HG03342 (cell line): ENCODE data around the gene POLR3F.
"Not testable (repeated sequence)": the region's sequence is repeated elsewhere in the genome, so short reads cannot be mapped to it uniquely, and the experiment has no call there.

Source experiments
- ATAC-seq: cut with Tn5 transposase; IDR thresholded peaks from one replicate; pipeline ENCODE4 v1.9.1; 2021; ENCODE audit warnings: mild to moderate bottlenecking, moderate library complexity; ENCODE audit not compliant: unreplicated experiment

Gene POLR3F, protein sequence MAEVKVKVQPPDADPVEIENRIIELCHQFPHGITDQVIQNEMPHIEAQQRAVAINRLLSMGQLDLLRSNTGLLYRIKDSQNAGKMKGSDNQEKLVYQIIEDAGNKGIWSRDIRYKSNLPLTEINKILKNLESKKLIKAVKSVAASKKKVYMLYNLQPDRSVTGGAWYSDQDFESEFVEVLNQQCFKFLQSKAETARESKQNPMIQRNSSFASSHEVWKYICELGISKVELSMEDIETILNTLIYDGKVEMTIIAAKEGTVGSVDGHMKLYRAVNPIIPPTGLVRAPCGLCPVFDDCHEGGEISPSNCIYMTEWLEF

DNA sequence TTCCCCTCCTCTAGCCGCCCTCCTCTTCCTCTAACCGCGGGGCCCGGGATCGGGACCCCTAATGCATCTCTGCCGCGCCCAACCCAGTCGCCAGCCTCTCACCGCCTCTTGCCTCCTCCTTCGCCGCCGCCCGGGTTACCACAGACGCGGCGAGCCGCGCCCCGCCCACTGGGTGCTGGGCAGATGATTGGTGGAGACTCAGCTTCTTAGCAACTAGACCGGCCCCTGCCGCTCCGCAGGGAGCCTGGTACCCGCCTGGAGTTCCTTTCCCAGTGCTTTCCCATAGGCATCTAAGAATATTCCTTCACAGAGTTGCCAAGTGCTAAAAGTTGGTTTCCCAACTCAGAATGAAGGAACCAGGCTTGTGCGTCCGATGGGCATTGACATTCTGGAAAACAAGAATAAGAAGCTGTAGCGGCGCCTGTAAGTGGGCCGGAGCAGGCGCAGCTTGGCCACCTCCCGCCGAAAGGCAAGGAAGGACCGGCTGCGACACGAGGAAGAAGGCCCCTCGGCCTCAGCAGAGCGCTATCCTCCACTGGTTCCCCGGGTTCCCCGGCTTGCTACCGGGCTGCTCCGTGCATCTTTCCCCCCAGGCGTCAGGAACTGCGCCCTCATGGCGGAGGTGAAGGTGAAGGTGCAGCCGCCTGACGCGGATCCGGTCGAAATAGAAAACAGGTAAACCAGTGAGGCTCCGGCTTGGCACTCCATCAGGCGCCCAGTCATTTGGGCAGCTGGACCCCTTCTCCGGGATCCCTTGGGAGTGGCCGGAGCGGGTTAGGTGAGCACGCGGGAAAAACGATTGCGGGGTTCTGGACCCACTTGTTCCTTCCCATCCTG is at the start of gene POLR3F, which contains the start of gene DZANK1:
POLR3F (plus strand) TSS at position 497 of the 837 bp plus-strand sequence; CDS start at position 614, 117 bp downstream.
DZANK1 (minus strand) TSS at position 137 of the 837 bp plus-strand sequence. CDS start 1,672 bp downstream, outside the sequence.
- ATAC-seq, result peak; percentile 96

DNA sequence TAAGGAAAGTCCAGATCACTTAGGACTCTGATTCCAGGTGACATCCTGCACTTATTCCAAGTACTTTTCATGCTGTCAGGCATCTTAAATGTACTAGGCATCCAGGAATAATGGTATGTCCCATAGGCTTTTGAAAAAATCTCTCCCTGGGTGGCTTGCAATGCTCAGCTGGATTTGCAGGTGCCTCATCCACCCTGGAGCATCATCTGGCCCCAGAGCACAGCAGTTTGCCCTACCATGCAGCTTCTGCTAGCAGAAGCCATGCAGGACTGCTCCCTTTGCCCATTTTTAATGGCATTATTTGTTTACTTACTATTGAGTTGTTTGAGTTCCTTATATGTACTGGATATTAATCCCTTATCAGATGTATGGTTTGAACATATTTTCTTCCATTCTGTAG is 45.6 kb upstream of the POLR3F start:
- no peak for ATAC-seq

DNA sequence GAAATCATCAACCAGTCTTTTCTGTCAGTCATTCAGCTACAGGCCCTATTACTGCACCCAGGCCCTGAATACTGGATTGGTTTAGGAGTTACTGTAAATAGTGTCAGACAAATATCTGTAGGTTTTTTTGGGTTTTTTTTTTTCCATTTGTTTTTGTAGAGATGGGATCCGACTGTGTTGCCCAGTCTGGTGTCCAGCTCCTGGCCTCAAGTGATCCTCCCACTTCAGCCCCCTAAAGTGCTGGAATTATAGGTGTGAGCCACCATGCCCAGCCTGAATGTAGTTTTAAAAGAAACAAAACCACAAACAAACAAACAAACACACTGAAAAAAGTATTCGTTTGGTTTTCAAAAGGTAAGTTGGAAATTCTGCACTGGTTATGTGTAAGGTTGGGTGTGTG is 40.0 kb upstream of the POLR3F start:
- ATAC-seq, result no peak

DNA sequence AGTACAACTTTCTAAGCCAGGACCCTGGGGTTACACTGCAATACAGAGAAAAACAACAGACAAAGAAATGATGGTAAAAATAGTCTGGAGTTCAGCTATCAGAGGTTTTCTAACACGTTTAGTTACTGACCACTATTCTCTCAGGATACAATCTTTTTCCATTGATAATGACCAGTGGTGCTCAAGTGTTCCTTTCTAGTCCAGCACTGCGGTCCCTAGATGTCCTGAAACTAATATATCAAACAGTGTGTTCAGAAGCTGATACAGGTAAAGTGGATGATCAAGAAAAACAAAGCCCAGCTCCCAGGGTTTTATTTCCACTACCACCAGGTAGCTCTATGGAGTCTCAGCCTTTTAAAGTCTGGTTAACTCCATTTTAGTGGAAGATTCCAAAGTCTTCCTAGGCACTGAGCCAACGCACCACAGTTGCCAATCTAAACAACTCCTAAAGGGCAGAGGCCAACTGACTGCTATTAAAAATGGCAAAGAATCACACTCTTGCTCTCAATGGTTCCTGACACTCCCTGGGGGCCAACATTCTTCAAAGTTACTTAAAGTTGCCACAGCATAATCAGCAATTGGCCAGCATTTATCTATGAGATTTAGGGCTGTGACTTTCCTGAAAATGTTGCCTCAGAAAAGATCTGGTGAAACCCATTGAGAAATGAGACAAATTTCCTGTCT is 38.6 kb upstream of the POLR3F start:
- no peak for ATAC-seq

DNA sequence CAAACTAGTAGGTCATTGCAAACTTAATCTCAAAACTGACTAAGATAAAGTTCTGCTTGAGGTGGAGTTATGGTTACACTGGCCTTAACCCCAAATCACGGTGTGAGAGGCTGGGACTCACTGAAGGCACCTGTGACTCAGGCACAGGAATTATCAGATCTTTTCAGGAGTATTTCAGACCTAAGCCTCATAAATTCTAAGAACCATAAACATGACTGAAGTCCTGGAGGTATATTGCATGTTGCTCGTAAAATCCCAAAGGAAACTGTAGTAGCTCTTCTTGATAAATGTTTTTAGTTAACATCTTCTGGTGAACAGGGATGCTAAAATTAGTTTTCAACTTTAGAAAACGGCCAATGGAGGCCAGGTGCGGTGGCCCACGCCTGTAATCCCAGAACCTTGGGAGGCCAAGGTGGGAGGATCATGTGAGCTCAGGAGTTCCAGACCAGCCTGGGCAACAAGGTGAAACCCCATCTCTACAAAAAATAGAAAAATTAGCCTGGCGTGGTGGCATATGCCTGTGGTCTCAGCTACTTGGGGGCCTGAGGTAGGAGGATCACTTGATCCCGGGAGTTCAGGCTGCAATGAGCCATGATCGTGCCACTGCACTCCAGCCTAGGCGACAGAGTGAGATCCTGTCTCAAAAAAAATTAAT is 36.9 kb upstream of the POLR3F start:
- ATAC-seq, result no peak

DNA sequence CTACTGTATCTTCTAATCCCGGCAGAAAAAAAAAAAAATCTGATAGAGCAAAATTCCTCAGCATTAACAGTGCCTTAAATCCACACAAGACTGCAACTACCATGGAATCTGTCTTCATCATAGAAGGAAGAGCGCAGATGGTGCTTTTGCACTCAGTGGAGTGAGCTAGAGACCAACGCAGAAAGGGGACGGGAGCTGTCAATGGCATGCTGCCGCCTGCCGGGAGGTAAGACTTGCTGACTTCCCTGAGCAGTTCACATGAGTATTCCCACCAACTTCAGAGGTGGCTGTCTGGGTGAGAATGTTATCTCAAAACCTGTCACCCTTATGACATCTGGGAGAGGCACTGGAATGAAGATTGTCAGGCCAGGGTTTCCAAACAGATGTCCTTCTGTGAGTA is 36.0 kb upstream of the POLR3F start:
- ATAC-seq, result no peak

DNA sequence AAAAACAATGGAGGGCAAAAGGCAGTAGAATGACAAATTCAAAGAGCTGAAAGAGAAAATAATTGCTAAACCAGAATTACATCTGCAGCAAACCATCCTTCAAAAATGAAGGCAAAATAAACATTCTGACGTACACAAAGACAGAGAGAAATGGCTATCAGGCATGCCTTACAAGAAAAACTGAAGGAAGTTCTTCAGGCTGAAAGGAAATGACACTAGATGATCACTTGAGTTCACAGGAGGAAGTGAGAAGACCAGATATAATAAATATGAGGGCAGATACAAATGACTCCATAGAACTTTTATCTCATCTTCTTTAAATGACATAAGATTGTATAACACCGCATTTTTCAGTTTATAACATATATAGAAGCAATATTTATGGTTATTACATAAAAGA is 30.3 kb upstream of the POLR3F start:
- no peak for ATAC-seq

DNA sequence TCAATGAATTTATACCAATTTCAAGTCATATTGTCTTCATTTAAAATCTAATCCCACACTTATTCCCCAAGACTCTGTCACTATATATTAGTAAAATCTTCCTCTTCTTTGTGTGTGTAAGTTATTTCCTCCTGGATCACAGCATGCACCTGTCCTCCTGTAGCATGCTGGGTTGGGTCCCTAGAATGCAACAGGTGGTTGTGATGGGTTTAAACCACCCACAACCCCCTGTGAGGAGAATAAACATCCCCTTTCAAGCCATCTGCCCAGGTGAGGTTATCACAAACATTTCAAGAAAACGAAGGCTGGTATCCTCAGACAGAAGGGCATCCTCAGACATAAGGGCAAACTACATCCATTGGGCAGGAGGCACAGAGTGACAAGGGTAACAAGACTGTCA is 26.8 kb upstream of the POLR3F start:
- no peak for ATAC-seq

DNA sequence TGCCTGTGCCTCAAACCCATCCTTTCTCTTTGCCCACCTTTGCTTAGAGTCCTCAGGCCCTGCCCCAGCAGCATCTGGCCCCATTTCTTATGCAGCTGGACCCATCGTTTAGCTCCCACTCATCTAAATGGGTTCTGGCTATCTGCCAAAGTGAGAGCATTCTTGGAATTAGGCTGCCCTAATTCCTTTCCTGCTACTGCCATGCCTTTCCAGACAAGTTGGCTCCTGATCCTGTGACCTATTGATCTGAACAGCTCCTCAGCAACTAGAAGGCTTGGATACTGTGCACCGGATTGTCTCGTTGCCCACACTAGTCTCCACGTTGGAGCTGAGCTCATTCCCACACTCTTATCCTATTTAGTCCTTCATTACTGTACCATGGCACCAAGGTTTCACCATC is 23.3 kb upstream of the POLR3F start:
- ATAC-seq, result no peak

DNA sequence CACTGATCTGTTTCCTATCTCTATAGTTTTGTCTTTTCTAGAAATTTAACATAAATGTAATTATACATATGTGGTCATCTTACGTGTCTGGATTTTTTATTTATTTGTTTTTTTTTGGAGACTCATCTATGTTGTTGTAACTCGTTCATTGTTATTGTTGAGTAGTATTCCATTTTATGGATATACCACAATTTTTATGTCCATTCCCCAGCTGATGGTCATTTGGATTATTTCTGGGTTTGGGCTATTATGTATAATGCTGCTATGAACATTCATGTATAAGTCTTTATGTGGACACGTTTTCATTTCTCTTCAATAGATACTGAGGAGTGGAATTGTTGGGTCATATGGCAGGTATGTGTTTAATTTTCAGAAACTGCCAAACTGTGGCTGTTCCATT is 10.6 kb upstream of the POLR3F start:
- no peak for ATAC-seq

DNA sequence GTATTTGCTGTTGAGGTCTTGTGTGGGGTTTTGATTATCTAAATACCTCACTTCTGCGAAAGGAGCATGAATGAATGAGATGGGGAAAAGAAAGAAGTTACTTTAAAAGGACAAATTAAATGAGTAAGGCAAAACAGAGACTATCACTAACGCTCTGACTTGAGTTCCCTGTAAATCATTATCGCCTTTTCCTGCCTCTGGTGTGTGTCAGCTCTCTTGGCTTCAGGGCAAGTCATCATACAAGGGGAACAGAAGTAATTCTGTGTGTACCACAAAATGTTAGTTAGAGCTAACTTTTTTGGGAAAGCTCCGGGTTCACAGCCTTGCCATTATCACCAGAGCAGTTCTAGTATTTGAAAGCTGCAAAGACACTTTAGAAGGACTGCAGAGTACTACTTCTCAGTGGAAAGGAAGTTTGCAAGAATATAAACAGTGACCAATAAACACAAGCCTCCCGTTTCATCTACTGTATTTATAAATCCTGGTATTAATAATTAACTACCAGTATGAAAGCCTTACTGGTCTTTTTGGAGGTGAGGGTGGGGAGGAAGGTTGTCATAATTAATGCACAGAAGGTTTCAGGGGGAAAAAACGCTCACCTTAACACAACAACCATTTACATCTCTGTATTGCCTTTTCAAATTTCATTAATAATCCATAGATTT is 1.5 kb upstream of the POLR3F start:
- no peak for ATAC-seq

DNA sequence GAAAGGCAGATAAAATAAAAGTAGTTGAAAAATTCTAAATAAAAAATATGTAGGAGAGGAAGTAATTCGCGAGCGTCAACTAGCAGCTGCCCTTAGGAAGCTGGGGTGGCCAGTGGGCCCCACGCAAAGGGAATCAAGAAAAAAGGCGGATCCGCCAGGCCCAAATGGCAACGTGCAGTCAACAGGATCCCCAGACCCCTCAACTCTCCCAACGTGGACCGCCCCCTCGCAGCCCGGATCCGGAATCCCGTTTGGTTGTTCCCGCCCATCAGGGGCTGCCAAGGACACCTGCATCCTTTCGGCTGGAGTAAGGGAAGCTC is 656 bp upstream of the POLR3F start:
- peak; percentile 23 for ATAC-seq

DNA sequence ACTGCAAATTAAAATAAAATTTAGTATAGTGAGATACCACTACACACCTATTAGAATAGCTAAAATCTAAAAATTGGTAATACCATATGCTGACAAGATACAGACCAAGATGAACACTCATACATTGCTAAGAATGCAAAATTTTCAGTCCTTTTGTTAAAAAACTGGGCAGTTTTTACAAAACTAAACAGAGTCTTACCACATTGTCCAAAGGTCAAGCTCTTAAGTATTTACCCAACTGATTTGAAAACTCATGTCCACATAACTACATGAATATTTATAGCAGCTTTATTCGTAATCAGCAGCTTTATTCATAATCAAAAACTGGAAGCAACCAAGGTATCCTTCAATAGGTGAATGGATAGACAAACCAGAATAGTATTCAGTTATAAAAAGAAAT is 10.0 kb downstream of the POLR3F start:
- ATAC-seq, result no peak

DNA sequence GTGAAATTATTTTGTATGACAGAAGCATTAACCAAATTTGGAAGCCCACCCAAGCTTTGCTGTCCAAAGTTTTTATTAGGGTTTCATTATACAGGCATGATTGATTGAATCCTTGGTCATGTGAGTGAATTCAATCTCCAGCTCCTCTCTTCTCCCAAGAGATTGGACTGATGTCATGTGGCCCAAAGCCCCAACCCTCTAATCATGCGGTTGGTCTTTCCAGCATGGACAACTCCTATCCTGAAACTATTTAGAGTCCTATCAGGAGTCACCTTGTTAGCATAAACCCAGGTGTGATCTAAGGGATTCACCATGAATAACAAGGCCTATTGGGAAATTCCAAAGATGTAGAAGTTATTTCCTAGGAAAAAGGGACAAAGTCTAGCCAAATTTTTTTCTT is 10.6 kb downstream of the POLR3F start:
- no peak for ATAC-seq

DNA sequence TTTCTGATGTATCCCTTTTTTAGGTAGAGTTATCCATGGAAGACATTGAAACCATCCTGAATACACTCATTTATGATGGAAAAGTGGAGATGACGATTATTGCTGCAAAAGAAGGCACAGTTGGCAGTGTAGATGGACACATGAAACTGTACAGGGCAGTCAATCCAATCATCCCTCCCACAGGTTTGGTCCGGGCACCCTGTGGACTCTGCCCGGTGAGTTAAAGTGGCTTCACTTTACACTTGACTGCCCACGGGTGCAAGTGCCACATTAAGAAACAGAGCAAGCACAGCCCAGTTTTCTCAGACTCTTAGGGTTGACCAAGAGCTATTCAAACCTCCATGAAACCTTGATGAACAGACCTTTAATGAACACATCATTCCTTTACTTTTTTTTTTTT is 14.4 kb downstream of the POLR3F start:
- no peak for ATAC-seq

DNA sequence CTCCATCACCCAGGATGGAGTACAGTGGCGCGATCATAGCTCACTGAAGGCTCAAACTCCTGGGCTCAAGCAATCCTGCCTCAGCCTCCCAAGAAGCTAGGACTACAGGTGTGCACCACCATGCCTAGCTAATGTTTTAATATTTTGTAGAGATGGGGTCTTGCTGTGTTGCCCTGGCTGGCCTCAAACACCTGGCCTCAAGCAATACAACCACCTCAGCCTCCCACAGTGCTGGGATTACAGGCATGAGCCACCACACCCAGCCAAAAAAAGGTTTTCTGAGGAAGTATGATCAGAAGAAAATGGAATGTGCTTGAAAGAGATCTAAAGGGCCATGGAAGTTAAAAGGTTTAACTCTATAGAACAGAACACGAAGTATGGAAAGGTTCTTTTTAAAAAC is 21.1 kb downstream of the POLR3F start:
- ATAC-seq, result no peak

DNA sequence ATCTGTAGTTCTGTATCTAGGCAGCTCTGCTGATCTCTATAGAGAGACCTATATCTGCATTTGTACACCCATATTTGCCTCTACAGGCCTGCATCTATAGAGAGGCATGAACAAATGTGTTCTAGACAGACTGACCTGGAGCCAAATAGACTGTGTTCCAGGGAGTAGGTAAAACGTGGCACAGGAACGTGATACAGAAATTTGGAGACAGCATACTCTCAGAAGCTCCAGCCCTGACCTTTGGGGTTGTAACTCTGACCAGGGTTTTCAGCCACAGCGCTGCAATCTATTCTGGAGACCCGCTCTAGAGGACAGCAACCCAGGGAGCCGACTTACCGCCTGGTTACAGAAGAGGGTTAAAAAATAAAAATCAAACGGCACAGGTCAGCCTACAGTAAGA is 28.9 kb downstream of the POLR3F start:
- ATAC-seq, result no peak

DNA sequence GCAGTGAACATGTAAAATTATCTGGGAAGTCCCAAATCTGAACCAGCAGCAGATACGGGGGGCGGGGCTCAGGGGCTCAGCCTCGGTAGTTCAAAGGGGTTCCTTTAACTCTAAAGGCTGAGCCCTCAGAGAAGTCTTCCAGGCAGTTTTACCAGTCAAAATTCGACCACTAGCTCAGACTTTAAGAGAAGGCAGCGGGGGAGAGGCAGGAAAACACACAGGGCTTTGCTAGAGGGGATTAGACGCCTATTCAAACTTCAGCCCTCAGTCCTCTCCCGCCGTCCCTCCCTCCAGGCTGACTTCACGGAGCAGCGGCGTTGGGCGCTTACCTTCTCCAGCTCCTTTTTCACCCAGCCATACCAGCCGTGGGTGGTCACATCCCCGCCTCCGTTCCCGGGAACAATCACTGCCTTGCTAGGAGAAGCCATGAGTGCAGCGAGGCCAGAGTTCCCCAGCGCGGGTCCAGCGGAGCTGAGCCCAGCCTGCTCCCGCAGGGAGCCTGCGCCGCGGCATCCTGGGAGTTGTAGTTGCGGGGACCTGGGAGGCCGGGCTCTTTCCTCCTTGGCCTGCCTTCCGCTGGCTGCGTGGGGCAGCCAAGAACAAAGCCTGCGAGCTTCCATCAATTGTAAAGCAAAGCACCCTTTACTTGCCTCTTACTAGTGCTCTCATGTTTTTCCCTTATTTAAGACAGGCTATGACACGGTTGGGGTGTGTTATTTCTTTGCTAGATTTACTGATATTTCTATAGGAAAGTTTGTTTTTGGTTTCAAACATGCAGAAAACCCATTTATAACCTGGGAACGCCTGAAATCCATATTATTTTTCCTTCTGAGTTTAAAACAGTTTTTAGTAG is 29.8 kb downstream of the POLR3F start, which contains the start of gene RBBP9:
RBBP9 (minus strand) TSS at position 486 of the 853 bp plus-strand sequence; CDS start at position 428, 58 bp downstream.
- ATAC-seq, result peak; percentile 99

DNA sequence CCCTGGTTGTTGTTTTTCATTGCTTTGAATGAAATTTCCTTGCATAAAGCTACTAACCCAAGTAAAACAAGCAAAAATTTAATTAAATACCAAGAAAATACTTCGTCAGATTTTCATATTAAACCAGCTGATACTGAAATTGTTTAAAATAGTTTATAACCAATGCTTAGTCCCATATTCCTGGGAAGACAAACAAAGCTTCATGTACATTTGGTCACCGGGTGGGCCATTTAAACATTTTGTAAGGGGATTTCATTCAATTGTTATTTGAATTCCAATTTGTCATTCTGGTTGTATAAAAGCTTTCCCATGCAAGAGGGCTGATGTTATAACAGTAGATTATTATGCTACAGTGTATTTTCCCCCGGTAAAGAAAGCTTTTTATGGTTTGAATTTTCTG is 30.4 kb downstream of the POLR3F start:
- no peak for ATAC-seq

DNA sequence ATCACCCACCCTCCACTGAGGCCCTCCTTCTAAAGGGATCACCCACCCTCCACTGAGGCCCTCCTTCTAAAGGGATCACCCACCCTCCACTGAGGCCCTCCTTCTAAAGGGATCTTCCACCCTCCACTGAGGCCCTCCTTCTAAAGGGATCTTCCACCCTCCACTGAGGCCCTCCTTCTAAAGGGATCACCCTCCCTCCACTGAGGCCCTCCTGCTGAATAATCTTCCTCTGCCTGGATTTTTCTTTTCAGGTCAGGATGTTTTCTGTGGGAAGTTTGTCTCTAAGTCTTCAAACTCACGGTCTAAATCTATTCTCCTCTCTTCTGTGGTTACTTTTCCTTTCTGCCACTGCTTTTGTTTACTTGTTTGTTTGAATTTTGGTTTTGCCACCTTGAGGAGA is 34.5 kb downstream of the POLR3F start:
- ATAC-seq, result not testable (repeated sequence)
